Measurements from ENCODE around the gene MAP3K13.
"Not testable (repeated sequence)": the region's sequence is repeated elsewhere in the genome, so short reads cannot be mapped to it uniquely, and the experiment has no call there.

The MAP3K13 gene

DNA sequence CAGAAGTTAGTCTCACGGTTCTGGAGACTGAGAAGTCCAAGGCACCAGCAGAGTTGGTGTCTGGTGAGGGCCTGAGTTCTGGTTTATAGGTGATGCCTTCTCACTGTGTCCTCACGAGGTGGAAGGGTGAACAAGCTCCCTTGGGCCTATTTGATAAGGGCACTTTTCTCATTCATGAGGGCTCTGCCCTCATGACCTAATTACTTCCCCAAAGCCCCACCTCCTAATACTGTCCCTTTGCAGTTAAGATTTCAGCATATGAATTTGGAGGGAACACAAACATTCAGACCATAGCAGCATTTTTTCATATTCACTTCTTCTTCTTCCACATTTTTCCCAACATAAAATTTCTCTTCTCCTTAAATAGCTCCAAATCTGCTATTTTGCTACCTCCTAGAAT lies 94.4 kb downstream of the MAP3K13 start:
- no peak for DNase-seq

- no peak for DNase-seq
Observed at GRCh38 chr3:185460309-185460708, 97.4 kb downstream of the MAP3K13 start.

DNA sequence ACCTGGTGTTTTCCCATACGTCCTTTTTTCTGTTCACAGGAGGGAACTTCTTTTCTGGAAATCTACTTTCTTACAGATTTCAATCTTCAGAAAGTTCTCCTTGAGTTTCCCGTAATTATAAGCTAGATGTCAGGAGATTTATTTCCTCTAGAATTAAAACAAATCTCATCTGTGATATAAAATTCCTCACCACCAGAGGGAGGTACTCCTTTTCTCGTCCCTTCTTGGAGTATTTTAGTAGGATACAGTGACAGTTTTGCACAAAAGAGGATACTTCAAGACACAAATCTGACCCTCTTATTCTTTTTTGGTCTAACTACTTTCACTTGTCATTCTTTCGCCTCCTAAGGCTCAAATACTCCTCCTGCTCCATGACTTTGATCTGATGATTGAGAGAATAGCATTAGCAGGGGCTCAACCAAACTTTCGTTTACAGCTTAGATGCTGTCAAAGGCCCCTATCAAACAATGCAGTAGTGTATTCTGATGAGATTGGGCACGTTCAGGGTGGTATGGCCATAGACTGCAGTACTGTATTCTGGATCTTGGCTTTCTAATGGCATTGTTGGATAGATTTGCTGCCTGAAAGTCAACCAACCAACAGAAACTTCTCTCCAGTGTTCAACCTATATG lies 97.9 kb downstream of the MAP3K13 start:
- no peak for DNase-seq

- no peak for DNase-seq
Observed at GRCh38 chr3:185465471-185465870, 102.5 kb downstream of the MAP3K13 start.

- DNase-seq: not testable (repeated sequence)
Observed at GRCh38 chr3:185466123-185466522, 103.2 kb downstream of the MAP3K13 start.

GRCh38 chr3:185469542-185469941 lies 106.6 kb downstream of the MAP3K13 start:
- no peak for DNase-seq

DNA sequence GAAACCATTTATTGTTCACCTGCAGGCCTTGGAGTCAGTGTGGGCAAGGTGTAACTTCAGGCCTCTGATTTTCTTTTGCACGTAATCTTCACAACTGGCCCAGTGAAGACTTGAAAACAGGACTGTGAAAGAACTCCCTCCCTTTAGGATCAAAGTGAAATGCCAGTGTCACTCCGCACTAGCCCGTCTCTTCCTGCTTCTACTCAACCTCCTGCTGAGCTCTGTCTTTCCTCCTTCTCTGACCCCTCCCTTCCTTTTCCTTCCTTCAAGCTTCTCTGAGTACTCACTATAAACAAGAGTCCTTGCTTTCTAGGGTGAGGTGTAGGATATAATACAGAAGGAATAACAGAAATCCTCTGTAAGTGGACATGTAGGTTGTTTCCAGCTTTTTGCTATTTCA lies 107.4 kb downstream of the MAP3K13 start:
- no peak for DNase-seq

- DNase-seq: no peak
Observed at GRCh38 chr3:185473290-185473815, 110.4 kb downstream of the MAP3K13 start.

GRCh38 chr3:185474922-185475321 lies 112.0 kb downstream of the MAP3K13 start:
- not testable (repeated sequence) for DNase-seq

GRCh38 chr3:185477316-185477715 lies 114.4 kb downstream of the MAP3K13 start:
- DNase-seq: no peak

- no peak for DNase-seq
Observed at GRCh38 chr3:185479373-185479945, 116.5 kb downstream of the MAP3K13 start.

GRCh38 chr3:185484296-185484695 lies 121.4 kb downstream of the MAP3K13 start:
- no peak for DNase-seq

DNA sequence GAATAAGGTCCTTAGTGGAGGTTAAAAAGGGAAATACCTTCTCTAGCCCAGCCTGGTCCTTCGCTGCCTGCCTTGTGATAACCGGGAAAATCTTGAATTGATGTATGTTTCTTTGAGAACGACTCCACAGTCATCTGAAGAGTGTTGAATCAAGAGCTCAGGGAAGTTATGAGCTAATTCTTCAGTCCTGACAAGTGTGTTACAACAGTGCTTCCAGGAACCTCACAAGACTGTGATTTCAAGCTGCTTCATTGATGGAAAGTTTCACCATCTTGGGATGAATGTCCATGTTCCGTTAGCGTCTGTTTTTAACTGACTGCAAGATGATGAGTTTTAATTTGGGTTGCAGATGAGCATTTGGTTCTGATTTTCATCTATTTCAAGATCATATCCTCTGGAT lies 123.5 kb downstream of the MAP3K13 start:
- no peak for DNase-seq

- DNase-seq: no peak
Observed at GRCh38 chr3:185488465-185488864, 125.5 kb downstream of the MAP3K13 start.

DNA sequence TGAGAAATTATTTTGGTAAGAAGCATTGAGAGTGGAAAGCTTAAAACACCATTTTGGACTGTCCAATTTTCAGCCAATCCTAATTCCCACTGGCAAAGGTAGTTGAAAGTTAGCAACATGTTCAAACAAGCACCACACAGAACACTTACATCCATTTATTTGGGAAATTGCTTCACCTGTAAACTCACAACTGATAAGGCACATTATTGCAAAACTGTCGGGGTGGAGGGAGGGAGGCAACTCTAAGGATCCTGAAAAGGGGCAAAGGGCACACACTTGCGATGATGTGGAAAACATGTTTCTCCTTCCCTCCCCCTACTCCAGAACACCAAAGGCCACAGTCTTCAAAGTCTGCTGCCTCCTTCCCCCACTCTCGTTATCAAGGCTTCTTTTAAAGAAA lies 126.5 kb downstream of the MAP3K13 start:
- no peak for DNase-seq

GRCh38 chr3:185490241-185490640 lies 127.3 kb downstream of the MAP3K13 start:
- no peak for DNase-seq

DNA sequence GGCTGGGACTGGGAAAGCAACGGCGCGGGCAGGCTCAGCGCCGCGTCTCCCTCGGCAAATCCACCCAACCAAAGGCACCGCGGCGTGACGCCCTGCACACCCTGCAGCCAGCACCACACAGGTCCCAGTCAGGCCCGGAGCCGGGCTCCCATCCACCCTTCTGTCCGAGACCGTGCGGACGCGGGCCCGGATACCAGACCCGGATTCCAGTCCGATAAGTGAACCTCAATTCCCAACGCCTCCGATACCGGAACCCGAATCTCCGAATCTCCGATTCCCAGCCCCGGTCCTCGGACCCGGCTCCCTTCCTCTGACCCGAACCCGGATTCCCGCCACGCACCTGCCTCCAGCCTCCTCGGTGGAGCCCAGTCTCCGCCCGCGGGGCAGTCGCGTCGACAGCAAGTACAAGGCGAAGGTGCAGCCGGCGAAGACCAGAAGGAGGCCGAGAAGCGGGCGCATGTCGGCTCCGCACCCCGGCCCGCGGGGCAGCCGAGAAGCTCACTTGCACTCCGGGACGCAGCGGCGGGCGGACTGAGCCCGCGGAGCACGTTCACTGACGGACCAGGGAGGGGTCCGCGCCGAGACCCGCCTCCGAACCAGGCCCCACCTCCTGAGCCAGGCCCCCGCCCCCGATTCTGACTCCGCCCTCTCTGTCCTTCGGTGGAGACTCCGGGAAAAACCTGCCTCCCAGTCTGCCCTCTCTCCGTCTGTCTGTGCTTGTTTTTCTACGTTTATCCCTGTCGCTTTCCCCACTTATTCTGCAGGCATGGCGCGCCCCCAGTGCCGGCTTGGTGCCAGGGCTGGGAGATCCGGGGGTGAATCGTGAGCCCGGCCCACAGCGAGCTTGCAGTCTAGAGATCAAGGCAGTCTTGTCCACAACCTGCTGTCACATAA lies 135.8 kb downstream of the MAP3K13 start, which contains the start of gene TMEM41A:
TMEM41A (minus strand) TSS at position 533 of the 894 bp plus-strand sequence; CDS start at position 459, 74 bp downstream.
- peak; percentile 95 for DNase-seq

DNA sequence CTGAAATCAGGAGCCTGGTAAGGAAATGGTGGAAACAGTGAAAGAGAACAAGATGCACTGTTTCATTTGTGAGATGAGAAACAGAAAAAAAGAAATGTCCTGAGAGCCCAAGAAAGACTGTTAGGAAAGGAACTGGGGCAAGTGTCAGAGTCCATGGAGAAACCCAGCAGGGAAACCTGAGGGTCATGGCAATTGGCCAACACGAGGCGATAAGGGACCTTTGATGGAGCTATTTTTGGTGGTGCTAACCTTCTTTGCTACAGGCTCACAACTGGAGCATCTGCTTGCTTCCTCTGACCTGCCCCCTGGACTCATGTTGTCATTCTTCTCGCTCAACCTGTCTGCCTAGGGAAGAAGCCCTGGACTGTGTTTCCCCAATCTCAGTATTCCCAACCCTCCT lies 140.1 kb downstream of the MAP3K13 start:
- DNase-seq: no peak

DNA sequence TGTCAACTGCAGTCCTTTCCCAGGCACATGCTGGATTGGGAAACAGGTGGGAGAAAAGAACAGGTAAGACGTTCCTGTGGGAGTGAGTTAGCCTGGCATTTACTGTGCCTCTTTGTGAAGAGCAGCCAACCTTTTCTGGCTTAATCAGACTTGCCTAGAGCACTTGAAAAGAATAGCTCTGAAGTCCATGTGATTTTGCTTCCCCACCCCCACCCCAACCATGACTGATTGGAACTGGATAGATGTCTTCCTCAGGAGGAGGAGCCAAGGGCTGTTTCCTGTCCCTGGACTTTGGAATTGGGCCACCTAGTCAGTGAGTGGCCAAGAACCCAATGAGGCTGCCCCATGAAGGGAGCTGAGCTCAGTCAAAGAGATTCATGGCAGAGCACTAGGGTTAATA lies 140.6 kb downstream of the MAP3K13 start:
- no peak for DNase-seq

DNA sequence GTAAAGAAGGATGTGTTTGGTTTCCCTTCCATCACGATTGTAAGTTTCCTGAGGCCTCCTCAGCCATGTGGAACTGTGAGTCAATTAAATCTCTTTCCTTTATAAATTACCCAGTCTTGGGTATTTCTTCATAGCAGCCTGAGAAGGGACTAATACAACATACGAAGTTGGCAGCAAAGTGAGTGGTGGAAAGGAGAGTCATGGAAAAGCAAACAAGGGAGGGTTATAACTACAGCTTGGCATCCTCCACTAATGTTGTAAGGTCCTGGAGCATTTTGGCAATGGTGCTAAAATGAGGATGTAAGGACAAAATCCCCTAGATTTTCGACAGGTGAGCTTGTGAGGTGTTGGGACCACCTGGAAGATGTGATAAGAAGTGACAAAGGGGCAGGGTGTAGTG lies 141.7 kb downstream of the MAP3K13 start:
- DNase-seq: no peak

DNA sequence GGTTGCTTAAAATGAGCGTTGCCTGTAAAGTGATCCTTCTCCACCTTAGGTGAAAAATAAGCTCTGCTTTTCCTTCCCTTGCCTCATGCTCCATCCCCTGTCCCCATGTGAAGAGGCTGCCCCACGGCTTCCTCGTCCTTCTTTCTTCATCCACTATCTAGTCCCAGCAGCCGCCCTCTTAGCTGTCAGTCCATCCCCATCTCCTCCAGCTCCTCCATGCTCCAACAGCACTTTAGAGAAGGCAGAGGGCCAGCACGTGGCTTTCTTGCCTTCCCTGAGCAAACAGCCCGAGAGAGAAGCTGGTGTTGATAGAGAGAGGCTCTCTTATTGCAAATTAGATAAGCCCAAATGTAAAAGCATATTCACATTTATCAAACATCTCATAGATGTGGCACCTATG lies 144.9 kb downstream of the MAP3K13 start:
- DNase-seq: no peak

- DNase-seq: no peak
Observed at GRCh38 chr3:185508335-185508991, 145.5 kb downstream of the MAP3K13 start.

DNA sequence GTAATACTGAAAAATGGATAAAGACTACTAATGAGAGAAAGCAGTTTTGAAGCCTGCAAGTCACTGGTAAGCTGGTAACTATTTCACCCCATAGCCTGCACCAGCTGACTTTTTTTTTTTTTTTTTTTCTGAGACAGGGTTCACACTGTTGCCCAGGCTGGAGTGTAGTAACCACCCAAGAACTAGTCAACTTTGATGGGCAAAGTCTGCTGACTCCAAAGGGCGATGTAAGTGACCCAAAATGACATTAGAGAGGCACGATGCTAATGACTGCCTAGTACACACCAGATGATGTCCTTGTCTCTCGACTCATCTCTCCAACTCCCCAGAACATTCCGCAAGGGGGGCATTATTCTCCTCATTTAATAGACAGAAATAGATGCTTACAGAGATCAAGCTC lies 148.8 kb downstream of the MAP3K13 start:
- DNase-seq: no peak

Measured in activated CD4-positive, alpha-beta T cell treated with anti-CD3 and anti-CD28 coated beads, Interleukin-10, Interleukin-2, amounts not matched to agents 100 ng/mL and 50 ng/mL, durations not matched to agents 16 hours and 8 hours (primary cell).